ENCODE measurements around the gene MAPK4. TPM values are rescaled to one million over a fixed set of nuclear protein-coding genes. Genes with fewer than 3 reads are reported as not detected.

MAPK4 gene
- total RNA-seq, 1 donor from 2014 or later, result 0.11 TPM

DNA sequence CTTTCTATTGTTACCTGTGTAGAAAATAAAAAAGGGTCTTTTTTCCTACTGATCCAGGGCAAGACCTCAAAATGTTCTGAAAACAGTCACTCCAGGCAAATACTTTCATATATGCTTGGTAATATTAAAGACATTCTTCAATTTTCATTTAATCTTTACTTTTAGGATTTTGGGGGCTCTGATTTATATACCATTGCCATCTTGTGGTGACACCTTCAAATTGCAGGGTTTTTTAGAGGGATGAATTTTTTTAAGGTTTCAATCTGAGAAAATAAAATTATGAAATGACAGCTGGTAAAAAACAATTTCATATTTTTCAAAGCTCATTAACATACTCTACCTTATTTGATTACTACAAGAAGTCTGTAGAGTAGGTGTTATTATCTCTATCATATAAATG, 26.8 kb downstream of the MAPK4 start:
- Histone ChIP-seq H3K27ac (ENCODE audit: low read depth, low read length) (no peak overlapping the region), H3K27me3 (ENCODE audit: insufficient read depth, low read length) (peaks cover 3% of the 10 kb centered on the region), H3K9ac (ENCODE audit: low read length) (no peak overlapping the region), H3K4me1 (ENCODE audit: insufficient read depth, low read length) (no peaks in the 10 kb centered on the region), H3K79me2 (ENCODE audit: insufficient read depth, low read length) (no peaks in the 10 kb centered on the region), H3K36me3 (ENCODE audit: insufficient read depth, low read length) (no peaks in the 10 kb centered on the region), H3K9me3 (ENCODE audit: insufficient read depth, low read depth, low read length) (no peaks in the 10 kb centered on the region), H3K4me2 (ENCODE audit: low read length) (no peak overlapping the region), H3K4me3 (ENCODE audit: insufficient read depth, low read depth, low read length) (no peak overlapping the region), H4K20me1 (ENCODE audit: insufficient read depth, low read length) (no peaks in the 10 kb centered on the region), H2AFZ (ENCODE audit: low read depth, low read length) (no peak overlapping the region)
- Mint-ChIP-seq H3K4me1 (ENCODE audit: low read depth, unreplicated experiment) (no peaks in the 10 kb centered on the region), H3K9me3 (ENCODE audit: unreplicated experiment) (peaks cover 6% of the 10 kb centered on the region), H3K27me3 (ENCODE audit: low read depth, unreplicated experiment) (peaks cover 14% of the 10 kb centered on the region), H3K4me3 (ENCODE audit: unreplicated experiment) (no peak overlapping the region), H3K36me3 (ENCODE audit: low read depth, unreplicated experiment) (no peaks in the 10 kb centered on the region), H3K27ac (ENCODE audit: unreplicated experiment) (no peak overlapping the region)
- no peak for FAIRE-seq
- TF ChIP-seq EZH2 (IDR thresholded peaks at IDR 0.05; ENCODE audit: insufficient read depth, low read length) (no peak), CTCF (IDR thresholded peaks at IDR 0.05; ENCODE audit: insufficient read depth, low read depth, low read length) (no peak)
- DNase-seq (ENCODE audit: low read depth), result no peak

GRCh38 chr18:50590593-50590992, 30.7 kb downstream of the MAPK4 start:
- Histone ChIP-seq H3K27ac (ENCODE audit: low read depth, low read length) (no peak overlapping the region), H3K4me2 (ENCODE audit: low read length) (no peak overlapping the region), H3K79me2 (ENCODE audit: insufficient read depth, low read length) (no peaks in the 10 kb centered on the region), H4K20me1 (ENCODE audit: insufficient read depth, low read length) (no peaks in the 10 kb centered on the region), H3K9ac (ENCODE audit: low read length) (no peak overlapping the region), H3K27me3 (ENCODE audit: insufficient read depth, low read length) (peaks cover 3% of the 10 kb centered on the region), H3K4me3 (ENCODE audit: insufficient read depth, low read depth, low read length) (no peak overlapping the region), H3K4me1 (ENCODE audit: insufficient read depth, low read length) (no peaks in the 10 kb centered on the region), H3K36me3 (ENCODE audit: insufficient read depth, low read length) (no peaks in the 10 kb centered on the region), H3K9me3 (ENCODE audit: insufficient read depth, low read depth, low read length) (no peaks in the 10 kb centered on the region), H2AFZ (ENCODE audit: low read depth, low read length) (no peak overlapping the region)
- Mint-ChIP-seq H3K36me3 (ENCODE audit: low read depth, unreplicated experiment) (no peaks in the 10 kb centered on the region), H3K27ac (ENCODE audit: unreplicated experiment) (no peak overlapping the region), H3K4me1 (ENCODE audit: low read depth, unreplicated experiment) (no peaks in the 10 kb centered on the region), H3K9me3 (ENCODE audit: unreplicated experiment) (peaks cover 4% of the 10 kb centered on the region), H3K4me3 (ENCODE audit: unreplicated experiment) (no peak overlapping the region), H3K27me3 (ENCODE audit: low read depth, unreplicated experiment) (no peaks in the 10 kb centered on the region)
- FAIRE-seq, result no peak
- TF ChIP-seq CTCF (IDR thresholded peaks at IDR 0.05; ENCODE audit: insufficient read depth, low read depth, low read length) (no peak), EZH2 (IDR thresholded peaks at IDR 0.05; ENCODE audit: insufficient read depth, low read length) (no peak)
- DNase-seq (ENCODE audit: low read depth), result no peak

DNA sequence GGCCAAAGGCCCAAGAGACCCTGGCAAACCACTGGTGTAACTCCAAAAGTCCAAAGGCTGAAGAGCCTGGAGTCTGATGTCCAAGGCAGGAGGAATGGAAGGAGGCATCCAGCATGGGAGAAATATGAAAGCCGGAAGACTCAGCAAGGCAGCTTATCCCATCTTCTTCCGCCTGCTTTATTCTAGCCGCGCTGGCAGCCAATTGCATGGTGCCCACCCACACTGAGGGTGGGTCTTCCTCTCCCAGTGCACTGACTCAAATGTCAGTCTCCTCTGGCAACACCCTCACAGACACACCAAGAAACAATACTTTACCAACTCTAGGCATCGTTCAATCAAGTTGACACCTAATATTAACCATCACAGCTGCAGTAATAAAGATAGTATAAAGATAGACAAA, 34.1 kb downstream of the MAPK4 start:
- H2AFZ ChIP-seq (ENCODE audit: low read depth, low read length), result no peak overlapping the region
- H3K9me3 Mint-ChIP-seq (ENCODE audit: unreplicated experiment), result peaks cover 1% of the 10 kb centered on the region
- H3K27me3 Mint-ChIP-seq (ENCODE audit: low read depth, unreplicated experiment), result peaks cover 11% of the 10 kb centered on the region
- no peak overlapping the region for H3K4me3 Mint-ChIP-seq (ENCODE audit: unreplicated experiment)
- H3K27ac ChIP-seq (ENCODE audit: low read depth, low read length), result no peak overlapping the region
- no peaks in the 10 kb centered on the region for H3K9me3 ChIP-seq (ENCODE audit: insufficient read depth, low read depth, low read length)
- H3K4me3 ChIP-seq (ENCODE audit: insufficient read depth, low read depth, low read length), result no peak overlapping the region
- H3K4me1 Mint-ChIP-seq (ENCODE audit: low read depth, unreplicated experiment), result no peaks in the 10 kb centered on the region
- H3K79me2 ChIP-seq (ENCODE audit: insufficient read depth, low read length), result no peaks in the 10 kb centered on the region
- H3K36me3 ChIP-seq (ENCODE audit: insufficient read depth, low read length), result no peaks in the 10 kb centered on the region
- peaks cover 6% of the 10 kb centered on the region for H3K27me3 ChIP-seq (ENCODE audit: insufficient read depth, low read length)
- FAIRE-seq, result no peak
- no peaks in the 10 kb centered on the region for H3K4me1 ChIP-seq (ENCODE audit: insufficient read depth, low read length)
- no peak overlapping the region for H3K9ac ChIP-seq (ENCODE audit: low read length)
- H3K27ac Mint-ChIP-seq (ENCODE audit: unreplicated experiment), result no peak overlapping the region
- no peaks in the 10 kb centered on the region for H4K20me1 ChIP-seq (ENCODE audit: insufficient read depth, low read length)
- TF ChIP-seq EZH2 (IDR thresholded peaks at IDR 0.05; ENCODE audit: insufficient read depth, low read length) (no peak), CTCF (IDR thresholded peaks at IDR 0.05; ENCODE audit: insufficient read depth, low read depth, low read length) (no peak)
- H3K36me3 Mint-ChIP-seq (ENCODE audit: low read depth, unreplicated experiment), result no peaks in the 10 kb centered on the region
- no peak overlapping the region for H3K4me2 ChIP-seq (ENCODE audit: low read length)
- DNase-seq (ENCODE audit: low read depth), result no peak
